Measurements from ENCODE around the gene TMEM132C.

Gene TMEM132C

DNA sequence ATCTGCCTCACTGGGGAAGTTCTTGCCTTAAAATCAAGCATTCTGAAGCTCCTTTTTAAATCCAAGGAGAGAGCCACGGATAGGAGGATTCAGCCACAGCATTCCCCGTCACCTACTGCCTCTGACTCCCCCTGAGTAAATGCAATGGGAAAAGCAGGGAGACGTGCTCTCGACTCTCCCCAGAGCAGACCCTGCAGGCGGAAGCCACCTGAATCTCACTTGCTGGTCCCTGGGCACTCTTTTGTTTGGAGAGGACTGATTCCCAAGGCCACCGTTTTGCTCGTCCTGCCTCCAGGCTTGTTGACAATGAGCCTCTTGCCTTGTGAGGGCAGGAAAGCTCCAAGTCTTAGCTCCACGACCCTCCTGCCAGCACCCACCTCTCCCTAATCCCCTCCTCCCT is 352.3 kb downstream of the TMEM132C start:
- no peak for DNase-seq

DNA sequence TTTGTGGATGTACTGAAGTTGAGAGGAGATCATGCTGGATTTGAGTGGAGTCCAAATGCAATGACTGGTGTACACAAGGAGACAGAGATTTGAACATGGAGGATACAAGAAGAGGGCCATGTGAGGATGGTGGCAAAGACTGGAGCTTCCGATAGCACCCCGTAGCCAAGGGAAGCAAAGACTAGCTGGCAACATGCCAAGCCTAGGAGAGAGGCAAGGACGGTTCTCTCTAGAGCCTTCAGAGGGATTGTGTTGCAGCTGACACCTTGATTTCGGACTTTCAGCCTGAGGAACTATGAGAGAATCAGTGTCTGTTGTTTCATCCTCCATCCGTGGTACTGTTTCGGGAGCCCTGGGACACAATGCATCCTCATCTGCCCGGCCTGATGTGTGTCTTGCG is 354.3 kb downstream of the TMEM132C start:
- DNase-seq = no peak

DNA sequence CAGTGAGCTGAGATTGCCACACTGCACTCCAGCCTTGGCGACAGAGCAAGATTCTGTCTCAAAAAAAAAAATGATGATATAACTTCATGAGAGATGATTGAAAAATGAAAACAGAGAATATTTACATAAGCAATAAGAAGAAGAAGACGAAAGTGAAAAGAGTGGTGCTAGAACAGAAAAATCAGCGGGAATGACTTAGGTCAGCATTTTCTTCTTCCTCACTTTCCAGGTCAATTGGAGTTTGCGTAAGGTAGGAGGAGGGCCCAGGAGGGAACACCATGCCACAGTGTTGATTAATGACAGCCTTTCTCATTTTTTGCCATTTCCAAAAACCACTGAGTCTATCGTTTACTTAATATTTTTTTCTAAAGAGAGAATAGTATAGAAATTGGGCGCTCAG is 356.8 kb downstream of the TMEM132C start:
- DNase-seq = no peak

DNA sequence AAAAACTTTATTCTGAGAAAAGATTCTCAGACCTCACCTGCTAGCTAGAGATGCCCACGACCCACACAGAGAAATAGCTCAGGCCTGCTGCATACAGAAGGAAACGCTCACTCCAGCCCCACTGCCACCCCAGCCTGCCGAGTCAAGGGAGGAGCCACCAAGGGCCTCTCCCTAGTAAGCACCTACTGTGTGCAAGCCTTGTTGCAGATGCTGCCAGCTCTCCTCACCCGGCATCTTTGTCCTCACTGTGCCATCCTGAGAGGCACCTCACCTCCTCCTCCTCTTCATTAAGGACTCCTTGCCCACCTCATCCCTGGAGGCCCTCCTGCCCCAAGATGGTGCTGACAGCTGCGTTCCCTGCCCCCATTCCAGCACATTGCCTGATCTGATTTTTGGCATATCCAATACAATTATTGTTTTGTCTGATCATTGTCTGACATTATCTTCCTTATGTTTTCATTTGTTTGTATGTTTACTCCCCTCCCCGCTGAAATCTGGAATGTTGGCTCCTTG is 359.9 kb downstream of the TMEM132C start:
- no peak for DNase-seq

DNA sequence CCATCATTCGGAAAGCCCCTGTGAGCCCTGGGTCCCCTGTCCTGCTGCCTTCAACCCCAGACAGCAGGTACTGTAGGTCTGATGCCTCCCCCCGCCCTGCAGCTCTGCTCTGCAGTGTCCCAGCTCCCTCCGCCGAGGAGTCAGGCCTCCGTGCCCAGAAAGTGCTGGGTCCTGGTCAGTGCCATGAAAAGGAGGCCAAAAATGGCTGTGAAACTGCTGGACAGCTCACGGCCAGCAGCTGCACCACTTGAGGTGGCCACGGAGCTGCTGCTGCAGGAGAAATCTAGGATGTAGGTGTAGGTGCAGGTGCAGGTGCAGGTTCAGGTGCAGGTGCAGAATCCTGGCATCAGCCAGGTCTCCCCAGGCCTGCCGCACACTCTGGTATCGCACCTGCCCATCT is 360.7 kb downstream of the TMEM132C start:
- no peak for DNase-seq

DNA sequence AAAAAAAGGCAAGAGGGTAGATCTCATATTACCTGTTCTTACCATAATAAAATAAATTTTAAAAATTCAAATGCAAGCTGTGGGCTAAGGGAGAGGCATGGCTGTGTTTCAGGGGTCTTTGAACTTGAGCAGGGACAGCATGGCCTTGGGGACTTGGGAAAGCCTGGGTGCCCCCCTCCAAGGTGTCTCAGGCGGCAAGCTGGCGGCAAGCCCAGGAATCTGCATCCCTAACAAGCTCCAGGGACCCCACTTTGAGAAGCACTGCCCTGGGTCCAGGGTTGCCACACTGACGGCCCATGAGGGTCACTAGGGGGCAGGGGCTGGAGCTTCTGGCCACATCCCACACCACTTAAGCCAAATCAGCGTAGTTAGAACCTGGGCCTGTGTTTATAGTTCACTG is 363.0 kb downstream of the TMEM132C start:
- no peak for DNase-seq

DNA sequence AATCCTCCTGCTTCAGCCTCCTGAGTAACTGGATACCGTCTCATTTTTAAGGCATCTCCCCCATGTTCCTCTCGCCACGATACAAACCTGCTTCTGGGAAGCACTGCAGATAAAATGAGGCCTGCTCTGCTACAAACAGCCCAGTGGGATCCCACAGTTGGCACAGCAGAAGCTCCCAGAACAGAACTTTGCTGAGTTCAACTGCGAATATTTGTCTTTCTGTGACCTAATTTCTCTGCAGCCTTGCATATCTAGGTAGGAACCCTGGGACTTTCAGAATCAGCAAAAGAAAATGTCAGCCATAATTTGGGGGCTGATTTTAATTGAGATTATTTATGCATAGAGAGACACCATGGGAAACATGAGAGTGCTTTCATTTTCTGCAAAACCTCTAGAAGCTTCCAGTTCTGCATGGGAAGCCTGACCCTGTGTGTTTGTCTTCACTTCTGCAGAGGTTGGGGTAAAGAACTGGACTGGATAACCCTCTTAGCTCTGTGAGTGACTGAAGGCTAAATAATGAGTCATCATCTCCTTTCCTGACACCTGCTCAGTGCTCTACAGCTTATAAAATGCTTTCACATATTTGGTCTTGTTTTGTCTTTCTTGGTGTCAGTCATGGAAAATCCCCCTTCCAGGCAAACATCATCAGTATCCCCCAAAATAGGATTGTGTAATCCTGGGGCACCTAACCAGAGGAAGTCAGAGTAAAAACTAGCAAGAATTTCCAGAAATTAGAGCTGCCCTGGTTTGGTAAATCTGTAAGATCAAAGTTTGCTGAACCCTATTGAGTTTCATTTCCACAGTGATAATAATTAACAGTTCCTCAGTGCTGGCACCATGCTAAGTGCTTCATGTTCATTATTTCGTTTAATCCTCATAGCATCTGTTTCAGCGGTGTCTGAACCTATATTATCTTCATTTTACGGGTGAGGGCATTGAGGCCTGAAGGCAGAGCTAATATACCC is 371.0 kb downstream of the TMEM132C start:
- no peak for DNase-seq

DNA sequence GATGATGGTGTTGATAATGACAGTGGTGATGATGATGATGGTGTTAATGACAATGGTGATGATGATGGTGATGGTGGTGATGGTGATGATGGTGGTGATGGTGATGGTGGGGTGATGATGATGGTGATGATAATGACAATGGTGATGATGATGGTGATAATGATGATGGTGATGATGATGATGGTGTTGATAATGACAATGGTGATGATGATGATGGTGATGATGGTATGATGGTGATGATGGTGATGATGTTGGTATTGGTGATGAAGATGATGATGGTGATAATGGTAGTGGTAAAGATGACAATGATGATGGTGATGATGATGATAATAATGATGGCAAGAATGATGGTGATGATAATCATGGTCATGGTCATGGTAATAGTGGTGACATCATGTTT is 372.1 kb downstream of the TMEM132C start:
- no peak for DNase-seq

DNA sequence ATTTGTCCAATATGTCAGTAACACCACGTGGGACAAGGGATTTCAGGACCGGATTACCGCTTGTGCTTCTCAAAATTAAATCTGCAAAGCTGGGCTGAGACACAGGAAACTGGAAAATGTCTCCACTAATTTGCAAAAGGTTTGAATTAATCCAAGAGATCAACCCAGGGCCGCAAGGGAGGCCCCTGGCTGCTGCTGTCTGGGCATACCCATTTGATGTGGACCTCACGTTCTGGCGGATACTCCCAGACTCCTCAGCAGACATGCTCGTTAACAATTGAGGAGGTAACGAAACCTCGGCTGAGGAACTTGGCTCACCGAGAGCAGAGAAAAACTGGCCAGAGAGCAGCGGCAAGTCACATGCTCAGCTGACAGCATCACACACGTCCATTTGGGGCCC is 376.2 kb downstream of the TMEM132C start:
- DNase-seq = no peak

DNA sequence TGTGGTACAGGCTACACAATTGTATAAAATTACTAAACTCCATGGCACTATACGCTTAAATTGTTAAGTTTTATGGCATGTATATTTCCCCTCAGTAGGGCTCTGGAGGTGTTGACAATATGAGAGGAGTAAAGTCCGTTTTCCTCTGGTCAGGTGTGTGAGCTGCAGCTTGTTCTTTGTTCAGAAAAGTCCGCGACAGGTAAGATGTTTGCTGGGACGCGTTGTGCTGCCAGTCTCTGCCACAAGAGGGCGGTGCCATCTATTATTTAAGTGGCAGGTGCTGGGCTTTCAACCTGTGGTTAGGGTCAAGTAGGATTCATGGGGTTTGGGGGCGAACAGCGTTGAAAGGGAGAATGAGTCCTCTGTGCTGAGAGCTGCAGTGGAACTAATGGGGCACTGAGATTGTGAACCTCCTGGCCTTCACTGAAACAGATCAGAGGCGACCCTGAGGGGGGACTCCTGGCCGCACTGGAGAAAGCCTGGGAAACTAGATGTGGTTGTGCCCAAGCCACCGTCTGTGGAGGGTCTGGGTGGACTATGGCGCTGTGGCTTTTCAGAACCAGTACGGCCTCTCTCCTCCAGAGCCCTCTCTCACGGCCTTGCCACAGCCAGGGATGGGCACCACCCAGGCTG is 377.8 kb downstream of the TMEM132C start:
- peak; percentile 5 for DNase-seq

DNA sequence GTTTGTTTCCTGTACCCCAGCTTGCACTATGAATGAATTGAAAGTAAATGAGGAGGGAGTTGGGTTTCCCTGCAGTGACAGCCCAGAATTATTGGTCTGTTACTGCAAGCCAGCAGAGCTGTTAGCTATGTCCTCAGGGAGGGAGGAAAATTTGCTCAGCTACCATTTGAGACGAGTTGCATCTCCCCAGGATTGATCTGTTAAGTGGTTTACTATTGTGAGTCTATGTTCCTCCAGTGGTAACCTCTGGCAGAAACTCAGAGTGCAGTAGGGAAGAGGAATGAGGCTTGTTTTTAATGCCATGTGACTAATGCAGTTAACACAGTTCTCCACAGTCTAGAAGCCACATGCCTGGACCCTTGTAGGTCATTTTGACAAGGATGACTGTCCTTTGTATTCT is 382.9 kb downstream of the TMEM132C start:
- DNase-seq = no peak

DNA sequence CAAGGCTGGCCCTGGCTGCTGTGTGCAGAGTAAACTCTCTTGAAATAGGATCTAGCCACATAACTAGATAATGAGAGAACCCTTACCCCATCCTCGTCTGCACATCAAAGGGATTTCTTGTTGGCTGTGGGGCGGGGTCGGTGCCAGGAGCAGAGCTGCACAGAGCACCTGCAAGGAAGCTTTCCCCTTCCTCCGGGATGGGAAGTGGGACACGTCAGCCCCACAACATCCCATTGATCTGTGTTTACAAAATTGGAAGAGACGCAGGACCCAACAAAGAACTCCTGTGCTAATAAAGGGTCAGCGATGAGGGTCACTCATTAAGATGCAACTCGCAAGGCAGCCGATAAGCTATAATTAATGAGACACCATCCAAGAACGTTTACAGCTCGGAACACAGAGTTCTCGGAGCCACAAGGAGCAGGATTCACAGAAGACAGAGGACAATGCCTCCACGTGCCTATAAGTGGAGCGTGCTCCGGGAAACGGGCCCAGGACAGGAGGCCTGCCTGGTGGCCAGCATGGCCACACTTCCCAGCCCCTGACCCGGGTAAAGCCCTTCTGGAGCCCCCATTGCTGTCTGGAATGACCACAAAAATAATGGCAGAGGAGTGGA is 385.3 kb downstream of the TMEM132C start:
- DNase-seq = no peak

DNA sequence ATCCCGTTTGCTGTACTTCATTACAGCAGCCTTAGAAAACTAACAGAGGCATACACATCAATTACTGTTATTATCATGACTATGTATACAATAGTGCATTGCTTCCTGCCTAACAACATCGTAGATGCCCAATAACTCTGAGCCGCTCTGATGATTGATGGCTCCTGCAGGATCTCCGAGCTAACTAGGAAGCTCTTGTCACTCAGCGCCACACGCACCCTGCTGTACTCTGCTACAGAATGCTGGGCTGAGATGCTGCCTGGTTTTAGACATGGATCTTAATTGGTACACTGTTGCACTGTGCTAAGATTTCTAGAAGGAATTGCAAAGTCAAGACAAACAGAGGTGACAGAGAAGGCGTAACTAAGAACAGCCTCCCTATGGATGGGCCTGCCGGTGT is 387.5 kb downstream of the TMEM132C start:
- no peak for DNase-seq

DNA sequence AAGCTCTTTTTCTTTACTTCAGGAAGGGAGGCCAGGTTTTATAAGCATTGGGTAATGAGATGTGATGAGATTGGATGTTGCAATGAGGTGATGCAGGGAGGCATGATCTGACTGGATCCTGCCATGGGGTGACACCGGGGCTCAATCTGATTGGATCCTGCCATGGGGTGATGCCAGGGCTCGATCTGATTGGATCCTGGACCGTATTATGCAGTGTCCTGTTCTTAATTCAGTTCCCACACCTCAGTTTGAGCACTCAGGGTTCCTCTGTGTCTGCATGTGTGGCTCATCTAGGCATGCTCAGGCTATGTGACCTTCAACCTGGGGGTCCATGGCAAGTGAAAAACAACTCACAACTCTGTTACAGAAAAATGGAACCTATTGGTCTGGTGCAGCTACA is 390.4 kb downstream of the TMEM132C start:
- DNase-seq = no peak

DNA sequence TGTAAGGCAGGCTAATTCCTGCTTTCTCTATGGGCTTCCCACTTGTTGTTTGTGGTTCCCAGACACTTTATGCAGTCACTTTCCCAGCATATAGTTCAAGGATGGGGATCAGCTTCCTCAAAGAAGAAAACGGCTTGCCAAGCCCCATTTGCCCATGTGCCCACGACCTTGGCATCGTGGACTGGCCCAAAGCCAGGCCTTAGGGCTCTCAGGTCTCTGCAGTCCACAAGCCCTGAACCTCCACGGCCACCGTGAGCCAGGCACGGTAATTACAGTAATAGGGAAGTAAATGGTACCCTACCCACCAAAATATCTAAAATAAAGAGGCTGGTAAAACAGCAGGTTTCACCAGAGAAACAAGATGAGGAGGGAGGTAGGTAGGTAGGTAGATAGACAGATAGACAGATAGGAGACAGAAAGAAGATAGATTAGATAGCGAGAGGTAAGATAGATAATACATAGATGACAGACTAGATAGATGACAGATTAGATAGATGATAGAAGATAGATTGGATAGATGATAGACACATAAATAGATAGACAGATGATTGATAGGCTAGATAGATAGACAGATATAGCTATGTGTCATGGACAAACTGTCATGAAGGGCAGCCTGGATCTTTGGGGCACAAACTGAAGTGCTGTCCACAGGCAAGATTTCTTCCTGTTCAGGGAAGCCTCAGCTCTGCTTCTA is 393.7 kb downstream of the TMEM132C start:
- DNase-seq = no peak

DNA sequence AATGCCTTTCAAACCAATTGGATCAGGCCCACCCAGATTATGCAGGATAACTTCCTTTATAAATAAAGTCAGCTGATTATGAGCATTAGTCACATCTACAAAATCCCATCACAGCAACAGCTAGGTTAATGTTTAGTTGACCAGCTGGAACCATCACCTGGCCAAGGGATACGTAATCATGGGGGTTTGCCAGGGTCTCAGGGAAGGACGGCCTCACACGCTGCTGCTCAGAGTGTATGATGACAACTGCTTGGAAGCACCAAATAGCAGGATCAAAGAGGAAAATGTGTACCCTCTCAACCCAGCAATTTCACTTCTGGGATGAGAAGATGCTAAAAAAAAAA is 394.2 kb downstream of the TMEM132C start:
- no peak for DNase-seq

DNA sequence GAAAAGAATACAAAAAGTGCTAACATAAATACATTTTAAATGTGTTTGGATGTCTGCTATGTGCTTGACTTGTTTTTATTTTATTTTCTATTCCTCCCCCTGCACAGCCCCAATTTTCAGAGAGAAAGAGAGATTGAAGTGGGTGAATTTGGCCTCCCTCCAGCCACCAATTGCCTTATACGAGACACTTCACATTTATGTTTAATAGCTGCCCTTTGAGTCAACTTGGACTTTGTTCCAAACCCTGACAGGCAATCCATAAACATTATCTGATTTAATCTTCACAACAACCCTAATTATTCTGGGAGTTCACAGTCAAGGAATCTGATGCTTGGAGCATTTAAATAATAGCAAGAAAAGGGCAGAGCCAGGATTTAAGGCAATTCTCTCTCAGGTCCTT is 395.1 kb downstream of the TMEM132C start:
- no peak for DNase-seq

DNA sequence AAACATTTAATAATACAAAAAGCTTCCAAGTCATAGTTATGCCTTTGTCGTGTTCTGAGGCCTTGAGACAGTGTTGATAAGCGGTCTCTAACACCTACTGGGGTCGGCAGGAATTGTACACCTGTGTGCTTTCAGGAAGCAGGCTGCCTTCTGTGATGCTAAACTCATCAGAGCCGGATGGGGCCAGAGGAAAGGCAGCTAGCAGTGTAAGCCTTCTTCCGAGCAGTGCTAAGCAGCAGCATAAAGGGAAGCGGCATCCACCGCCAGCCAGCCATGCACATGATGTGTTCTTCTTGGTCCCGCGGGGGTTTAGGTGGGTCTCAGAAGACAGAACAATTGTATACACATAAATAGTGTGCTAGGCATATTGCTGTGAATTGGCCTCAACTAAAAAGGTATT is 397.5 kb downstream of the TMEM132C start:
- no peak for DNase-seq

DNA sequence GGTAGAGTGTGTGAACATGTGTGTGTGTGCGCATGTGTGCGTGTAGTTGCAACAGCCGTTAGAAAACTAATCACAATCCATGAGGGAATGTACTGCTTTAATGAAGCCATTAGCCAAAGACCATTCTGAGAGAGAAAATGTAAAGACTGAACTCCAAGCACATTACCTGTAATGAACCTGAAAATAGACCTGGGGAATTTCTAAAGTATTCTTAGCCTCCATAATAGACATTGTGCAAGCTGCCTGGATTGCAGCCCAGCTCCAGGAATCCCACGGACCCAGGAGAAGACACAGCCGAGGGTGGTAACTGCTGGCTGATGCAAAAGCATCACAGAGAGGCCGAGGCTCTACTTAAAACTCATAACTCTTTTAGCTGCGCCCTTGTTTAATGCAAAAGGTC is 400.2 kb downstream of the TMEM132C start:
- no peak for DNase-seq

DNA sequence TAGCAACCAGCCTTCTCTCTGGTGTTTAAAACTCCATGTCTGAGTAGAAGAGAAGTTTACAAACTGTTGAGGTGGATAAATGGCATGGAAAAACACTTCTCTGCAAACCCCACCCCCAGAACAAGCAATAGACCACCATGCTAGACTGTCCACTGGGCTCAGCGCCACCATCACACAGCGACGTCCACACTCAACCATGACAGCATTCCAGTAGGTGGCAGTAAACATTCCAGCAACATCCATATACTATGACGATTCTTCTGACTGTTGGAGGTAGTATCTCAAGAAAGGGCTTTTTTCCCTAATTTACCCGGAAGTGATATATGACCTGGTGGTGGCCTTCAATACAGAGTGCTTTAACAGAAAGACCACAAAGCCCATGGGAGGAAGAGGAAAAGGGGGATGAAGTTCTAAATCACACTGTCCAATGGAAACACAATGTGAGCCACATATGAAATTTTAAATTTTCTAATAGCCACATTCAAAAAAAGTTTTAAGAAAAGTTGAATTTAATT is 404.6 kb downstream of the TMEM132C start:
- no peak for DNase-seq

DNA sequence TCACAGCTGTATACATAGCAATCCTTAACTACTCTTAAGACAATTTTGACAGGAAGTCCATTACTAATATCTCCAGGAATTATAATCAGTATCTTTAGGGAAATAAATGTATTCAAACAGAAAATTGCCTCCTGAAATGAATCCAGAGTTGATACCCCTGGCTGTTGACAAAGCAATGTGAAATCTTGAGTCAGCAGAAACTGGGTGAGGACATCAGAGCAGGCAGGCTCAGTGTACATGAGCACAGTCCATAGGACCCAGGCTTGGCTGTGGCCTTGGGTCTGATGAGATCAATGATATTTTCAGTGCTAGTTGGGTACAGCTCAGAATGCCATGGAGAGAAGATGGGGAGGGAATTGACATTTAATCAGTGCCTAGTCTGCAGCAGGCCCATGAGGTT is 405.5 kb downstream of the TMEM132C start:
- DNase-seq = no peak

DNA sequence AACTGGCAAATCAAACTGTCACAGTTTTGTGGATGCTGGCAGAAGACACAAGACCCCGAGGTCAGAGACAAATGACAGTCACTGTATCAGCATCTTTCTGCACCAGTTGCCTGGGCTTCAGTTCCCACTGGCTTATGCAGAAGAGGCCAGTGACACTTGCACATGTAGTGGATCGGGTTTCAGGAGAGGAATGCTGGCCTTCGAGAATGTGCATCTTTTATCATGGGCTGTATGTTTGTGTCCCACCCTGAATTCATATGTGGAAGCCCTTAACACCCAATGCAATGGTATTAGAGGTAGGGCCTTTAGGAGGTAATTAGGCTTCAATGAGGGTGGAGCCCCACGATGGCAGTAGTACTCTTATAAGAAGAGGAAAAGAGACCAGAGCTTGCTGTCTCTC is 405.9 kb downstream of the TMEM132C start:
- DNase-seq = no peak

DNA sequence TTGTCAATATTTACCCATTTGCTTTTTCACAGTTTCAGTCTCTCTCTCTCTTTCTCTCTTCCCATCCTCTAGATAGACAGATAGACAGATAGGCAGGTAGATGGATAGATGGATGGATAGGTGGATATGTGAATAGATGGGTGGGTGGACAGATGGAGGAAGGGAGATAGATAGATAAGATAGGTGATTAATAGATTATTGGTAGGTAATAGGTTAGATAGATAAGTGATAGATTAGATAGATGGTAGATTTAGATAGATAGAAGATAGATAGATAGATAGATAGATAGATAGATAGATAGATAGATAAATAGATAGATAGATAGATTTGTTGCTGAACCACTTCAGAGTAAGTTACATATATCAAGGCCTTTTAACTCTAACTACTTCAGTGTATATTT is 408.6 kb downstream of the TMEM132C start:
- no peak for DNase-seq

All from activated naive CD4-positive, alpha-beta T cell treated with Interleukin-2 at 50 U/mL for 16 hours (primary cell).